ENCODE measurements around the gene CD99.
A peak's percentile ranks its signal among the peaks of the same experiment; 100 is the strongest.

- TF ChIP-seq CTCF (IDR thresholded peaks at IDR 0.05) (peak; percentile 38; the same call in 1 of the 2 replicates), MAX (CRISPR knock-in tag; IDR thresholded peaks at IDR 0.05) (no peak), ZNF232 (CRISPR knock-in tag; IDR thresholded peaks at IDR 0.05) (no peak), CBFB (CRISPR knock-in tag; IDR thresholded peaks at IDR 0.05; ENCODE audit: low read depth) (no peak), E2F4 (CRISPR knock-in tag; IDR thresholded peaks at IDR 0.05; ENCODE audit: borderline replicate concordance, low read depth) (no peak), MYBL2 (CRISPR knock-in tag; IDR thresholded peaks at IDR 0.05) (no peak)
These were observed 39.0 kb upstream of the CD99 start for GRCh38 chrX:2652106-2652505.

Data from WTC11 (cell line).